MCF 10A (cell line): ENCODE measurements around the gene SMIM36. TPM values are rescaled to one million over a fixed set of nuclear protein-coding genes. Genes with fewer than 3 reads are reported as not detected.
A peak's percentile ranks its signal among the peaks of the same experiment; 100 is the strongest.

Source experiments
- BruUV-seq: library from RNA; stranded (reverse); fragments of 400-500 nt; replicated peaks from 2 replicates; lab custom pipeline; 2021; lab: Mats Ljungman, UMichigan
- CTCF ChIA-PET: fragments of 300-600 bp; sonication (Branson Sonifier 250); formaldehyde crosslinking; extraction: SDS; loops from one replicate; lab custom pipeline; 2021; ENCODE audit warnings: antibody characterized with exemption, inconsistent platforms; lab: Yijun Ruan, JAX
- POLR2A ChIA-PET: fragments of 300-600, 350-650 bp; sonication (Branson Sonifier 250); formaldehyde crosslinking; extraction: SDS; loops from one replicate; lab custom pipeline; 2020; ENCODE audit warnings: antibody characterized with exemption, inconsistent platforms; lab: Yijun Ruan, JAX
- DNase-seq: peaks from one replicate; pipeline ENCODE4 v3.0.0-alpha.2; 2018; ENCODE audit not compliant: unreplicated experiment
- H3K27ac Mint-ChIP-seq: one replicate; pipeline ENCODE4 v1.8.0; 2022; ENCODE audit warnings: mild to moderate bottlenecking, low read depth, mixed read lengths; ENCODE audit not compliant: unreplicated experiment
- H3K27me3 Mint-ChIP-seq: one replicate; pipeline ENCODE4 v1.8.0; 2022; ENCODE audit warnings: mixed read lengths; ENCODE audit not compliant: insufficient read depth, unreplicated experiment
- H3K36me3 Mint-ChIP-seq: one replicate; pipeline ENCODE4 v1.8.0; 2022; ENCODE audit warnings: mild to moderate bottlenecking, moderate library complexity, mixed read lengths; ENCODE audit not compliant: insufficient read depth, unreplicated experiment
- H3K4me1 Mint-ChIP-seq: one replicate; pipeline ENCODE4 v1.8.0; 2022; ENCODE audit warnings: mixed read lengths; ENCODE audit not compliant: insufficient read depth, unreplicated experiment
- H3K4me3 Mint-ChIP-seq: one replicate; pipeline ENCODE4 v1.8.0; 2022; ENCODE audit warnings: mild to moderate bottlenecking, moderate library complexity, mixed read lengths; ENCODE audit not compliant: unreplicated experiment
- H3K9me3 Mint-ChIP-seq: one replicate; pipeline ENCODE4 v1.8.0; 2022; ENCODE audit warnings: mixed read lengths; ENCODE audit not compliant: unreplicated experiment
- CTCF ChIP-seq: fragments of 200-600 bp; IDR thresholded peaks from one replicate; pipeline ENCODE4 v1.8.0; 2022; ENCODE audit warnings: antibody characterized with exemption, mild to moderate bottlenecking; ENCODE audit not compliant: unreplicated experiment
- intact Hi-C: fragments of 100-400 bp; cut with micrococcal nuclease; formaldehyde crosslinking; loops from 2 replicates; pipeline ENCODE4 v1.14.1; 2022
- total RNA-seq: library from RNA; stranded (reverse); gene quantifications from 2 replicates; pipeline ENCODE4 v1.2.3, GENCODE V29; 2022

SMIM36 gene
- total RNA-seq, 1 experiment from 2014 or later, result not detected

- Mint-ChIP-seq H3K4me3 (no peak overlapping the region), H3K9me3 (no peaks in the 10 kb centered on the region), H3K4me1 (peaks cover 6% of the 10 kb centered on the region), H3K36me3 (peaks cover 5% of the 10 kb centered on the region), H3K27ac (peak overlapping the region; percentile 35), H3K27me3 (no peaks in the 10 kb centered on the region)
- intact Hi-C loops, result no loop called here
- no peak for TF ChIP-seq CTCF
- BruUV-seq, result TSS peak; percentile 33
- POLR2A ChIA-PET, result interaction anchor here (0.6 to 2.8 kb wide), 8 partner anchors 10 to 328 kb away, joined by 3 to 10 read pairs (median 3); partner anchors contain the start of gene MMD
- CTCF ChIA-PET, result interaction anchor here (0.6 to 1.0 kb wide), 3 partner anchors 10 to 110 kb away, joined by 3 read pairs; no protein-coding TSS in a partner anchor
- DNase-seq, result peak; percentile 73
These were observed 100.4 kb downstream of the SMIM36 start for GRCh38 chr17:55410722-55411462.

GRCh38 chr17:55409030-55409800 lies 102.0 kb downstream of the SMIM36 start:
- no peak for DNase-seq
- peaks cover 5% of the 10 kb centered on the region for H3K36me3 Mint-ChIP-seq
- no peak for TF ChIP-seq CTCF
- H3K4me1 Mint-ChIP-seq, result peaks cover 6% of the 10 kb centered on the region
- intact Hi-C loops, result no loop called here
- no peak overlapping the region for H3K27ac Mint-ChIP-seq
- ChIA-PET CTCF (interaction anchor here (0.5 kb wide), 1 partner anchor 193 kb away, joined by 4 read pairs; no protein-coding TSS in a partner anchor), POLR2A (interaction anchor here (0.9 to 1.0 kb wide), 3 partner anchors 11 to 73 kb away, joined by 3 to 4 read pairs (median 3); partner anchors contain the start of gene MMD)
- H3K4me3 Mint-ChIP-seq, result no peak overlapping the region
- BruUV-seq, result no TSS peak
- H3K27me3 Mint-ChIP-seq, result no peaks in the 10 kb centered on the region
- H3K9me3 Mint-ChIP-seq, result no peaks in the 10 kb centered on the region

GRCh38 chr17:55407641-55408566 lies 103.3 kb downstream of the SMIM36 start:
- peaks cover 5% of the 10 kb centered on the region for H3K36me3 Mint-ChIP-seq
- no peak for TF ChIP-seq CTCF
- DNase-seq, result no peak
- no peaks in the 10 kb centered on the region for H3K27me3 Mint-ChIP-seq
- ChIA-PET CTCF (interaction anchor here (0.6 to 1.0 kb wide), 3 partner anchors 415 to 423 kb away, joined by 3 to 5 read pairs (median 3); no protein-coding TSS in a partner anchor), POLR2A (interaction anchor here (1.0 kb wide), 1 partner anchor 14 kb away, joined by 3 read pairs; the partner anchor contains the start of gene MMD)
- peaks cover 6% of the 10 kb centered on the region for H3K4me1 Mint-ChIP-seq
- intact Hi-C loops, result no loop called here
- no TSS peak for BruUV-seq
- H3K9me3 Mint-ChIP-seq, result no peaks in the 10 kb centered on the region
- no peak overlapping the region for H3K27ac Mint-ChIP-seq
- no peak overlapping the region for H3K4me3 Mint-ChIP-seq
